ENCODE data around the gene IFI35.

IFI35 gene

GRCh38 chr17:43020789-43021740 lies 14.5 kb downstream of the IFI35 start:
- DNase-seq (ENCODE audit: low read depth in 1 of 2, low spot score in 1 of 2), result no peak

GRCh38 chr17:43021741-43022512 lies 15.3 kb downstream of the IFI35 start, which contains the start of gene VAT1:
VAT1 (minus strand) TSS chr17:43022385; CDS start chr17:43022322, 63 bp downstream.
- peak; percentile 25 to 47 for DNase-seq (ENCODE audit: low read depth in 1 of 2, low spot score in 1 of 2)

- peak; percentile 53 to 63 for DNase-seq (ENCODE audit: low read depth in 1 of 2, low spot score in 1 of 2)
These were observed 18.1 kb downstream of the IFI35 start, which contains the start of gene RND2 for GRCh38 chr17:43024407-43025289. RND2 (plus strand) TSS chr17:43025231; CDS start chr17:43025348, 117 bp downstream.

- DNase-seq (ENCODE audit: low read depth in 1 of 2, low spot score in 1 of 2), result no peak
These were observed 18.7 kb downstream of the IFI35 start for GRCh38 chr17:43025290-43025657.

DNA sequence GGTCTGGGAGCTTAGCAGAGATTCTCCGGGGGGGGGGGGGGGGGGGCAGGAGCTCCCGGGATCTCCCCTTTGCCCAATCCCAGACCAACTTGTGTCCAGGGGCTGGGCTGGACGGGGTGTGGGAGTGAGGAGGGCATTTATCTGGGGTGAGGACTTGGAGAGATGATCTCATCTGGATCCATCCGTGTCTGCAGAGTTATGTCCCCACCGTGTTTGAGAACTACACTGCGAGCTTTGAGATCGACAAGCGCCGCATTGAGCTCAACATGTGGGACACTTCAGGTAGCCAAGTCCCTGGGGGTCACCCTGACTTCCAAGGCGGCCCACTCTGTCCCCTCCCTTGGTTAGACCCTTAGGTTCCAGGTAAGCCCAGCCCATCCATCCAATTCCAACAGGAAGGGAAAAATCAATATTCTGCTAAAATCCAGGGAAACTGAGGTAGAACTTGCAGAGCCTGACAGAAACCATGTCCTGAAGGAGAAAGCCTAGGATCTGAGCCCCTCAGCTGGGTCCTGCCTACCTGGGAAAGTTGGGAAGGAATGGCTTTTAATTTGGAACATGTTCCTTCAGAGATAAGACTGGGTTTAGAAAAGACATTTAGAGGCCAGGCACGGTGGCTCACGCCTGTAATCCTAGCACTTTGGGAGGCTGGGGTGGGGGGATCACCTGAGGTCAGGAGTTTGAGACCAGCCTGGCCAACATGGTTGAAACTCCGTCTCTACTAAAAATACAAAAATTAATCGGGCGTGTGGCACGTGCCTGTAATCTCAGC lies 19.4 kb downstream of the IFI35 start:
- no peak for DNase-seq (ENCODE audit: low read depth in 1 of 2, low spot score in 1 of 2)

DNA sequence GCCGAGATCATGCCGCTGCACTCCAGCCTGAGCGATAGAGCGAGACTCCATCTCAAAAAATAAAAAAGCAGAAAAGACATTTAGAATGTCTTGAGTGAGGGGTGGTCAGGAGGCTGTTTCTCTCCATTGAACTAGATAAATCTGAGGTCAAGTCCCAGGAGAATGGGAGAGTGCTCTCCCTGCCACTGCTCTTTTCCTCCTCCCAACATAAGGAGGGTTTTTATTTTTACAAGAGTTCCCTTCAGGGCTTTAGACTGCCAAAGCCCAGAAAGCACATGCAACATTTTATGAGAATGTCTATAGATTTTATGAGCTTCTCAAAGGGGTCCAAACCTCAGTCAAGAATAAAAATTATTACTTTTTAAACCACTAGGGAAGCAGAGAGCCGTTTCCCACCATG lies 20.0 kb downstream of the IFI35 start:
- DNase-seq (ENCODE audit: low read depth in 1 of 2, low spot score in 1 of 2), result no peak

- no peak for DNase-seq (ENCODE audit: low read depth in 1 of 2, low spot score in 1 of 2)
These were observed 20.8 kb downstream of the IFI35 start for GRCh38 chr17:43027091-43028032.

DNA sequence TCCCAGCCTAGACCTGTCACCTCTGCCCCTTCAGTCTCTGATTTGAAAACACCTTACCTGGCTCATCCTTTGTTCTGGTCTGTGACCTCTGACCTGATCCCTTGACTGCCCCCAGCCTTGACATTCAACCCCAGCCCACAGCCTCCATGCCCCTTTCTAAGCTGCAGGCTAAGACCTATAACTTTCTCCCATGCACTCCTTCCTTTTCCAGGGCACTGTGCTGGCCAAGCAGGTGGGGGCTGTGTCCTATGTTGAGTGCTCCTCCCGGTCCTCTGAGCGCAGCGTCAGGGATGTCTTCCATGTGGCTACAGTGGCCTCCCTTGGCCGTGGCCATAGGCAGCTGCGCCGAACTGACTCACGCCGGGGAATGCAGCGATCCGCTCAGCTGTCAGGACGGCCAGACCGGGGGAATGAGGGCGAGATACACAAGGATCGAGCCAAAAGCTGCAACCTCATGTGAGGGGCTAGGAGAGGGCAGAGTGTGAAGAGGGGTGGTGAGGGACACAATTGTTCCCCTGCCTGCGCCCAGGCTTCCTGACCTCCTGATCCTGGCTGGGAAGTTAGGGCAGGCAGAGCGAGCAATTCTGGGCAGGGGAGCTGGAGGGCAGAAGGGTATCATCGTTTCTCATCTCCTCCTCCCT lies 21.8 kb downstream of the IFI35 start:
- no peak for DNase-seq (ENCODE audit: low read depth in 1 of 2, low spot score in 1 of 2)

GRCh38 chr17:43030137-43030767 lies 23.7 kb downstream of the IFI35 start:
- no peak for DNase-seq (ENCODE audit: low read depth in 1 of 2, low spot score in 1 of 2)

DNA sequence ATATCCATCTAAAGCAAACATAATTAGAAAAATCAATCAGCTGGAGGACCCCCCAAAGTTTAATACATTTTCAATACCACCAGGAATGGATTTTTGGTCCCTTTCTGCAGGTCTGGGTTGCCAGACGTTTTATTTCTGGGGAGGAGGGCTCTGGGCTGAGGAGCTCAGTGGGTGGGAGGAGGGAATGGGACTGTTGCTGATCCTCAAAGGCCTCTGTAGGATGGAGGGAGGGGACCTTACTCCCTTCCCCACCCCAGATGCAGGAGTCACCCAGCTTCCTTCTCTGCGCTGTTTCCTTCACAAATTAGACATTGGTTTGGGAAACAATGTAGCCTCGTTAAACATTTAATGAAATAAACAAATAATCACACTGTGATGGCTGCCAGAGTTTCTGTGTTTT lies 25.1 kb downstream of the IFI35 start:
- no peak for DNase-seq (ENCODE audit: low read depth in 1 of 2, low spot score in 1 of 2)

DNA sequence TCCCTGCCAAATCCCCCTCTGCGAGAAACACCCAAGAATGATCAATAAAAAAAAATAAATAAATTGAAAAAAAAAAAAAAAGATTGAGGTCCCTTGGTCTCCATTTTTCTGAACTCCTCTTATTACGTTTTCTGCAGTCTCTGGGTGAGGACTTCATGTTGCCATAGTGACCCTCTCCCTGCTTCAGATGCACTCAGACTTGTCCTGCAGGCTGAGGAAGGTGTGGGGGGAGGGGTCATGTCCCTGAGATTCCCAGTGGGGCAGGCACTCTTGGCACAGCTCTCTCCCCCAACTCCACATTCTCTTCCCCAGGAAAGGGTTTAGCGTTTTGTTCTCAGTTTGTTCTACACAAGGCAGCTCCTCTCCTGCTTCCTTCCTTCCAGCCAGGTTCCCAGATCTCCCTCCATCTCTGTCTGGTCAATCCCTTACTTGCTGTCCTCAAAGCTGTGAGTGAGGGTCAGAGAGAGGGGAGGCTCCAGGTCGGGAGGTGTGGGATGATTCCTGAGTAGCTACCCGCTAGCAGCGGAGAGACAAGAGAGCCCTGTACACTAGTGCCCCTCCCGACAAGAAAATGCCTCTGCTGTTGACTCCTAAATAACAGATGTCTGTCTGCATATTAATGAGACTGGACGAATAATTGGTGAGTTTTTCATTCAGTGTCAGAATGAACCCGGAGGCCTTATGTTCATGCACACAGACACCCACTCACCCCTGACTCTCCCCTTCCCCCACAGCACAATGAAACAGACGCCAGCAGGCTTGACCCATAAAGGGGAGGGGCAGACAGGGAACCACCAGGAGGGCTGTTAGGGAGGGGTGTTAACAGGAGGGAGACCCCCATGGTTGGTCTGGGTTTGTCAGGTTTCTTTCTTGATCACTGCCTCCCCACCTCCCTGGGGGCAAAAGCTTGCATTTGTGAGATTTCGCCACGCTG lies 27.6 kb downstream of the IFI35 start:
- no peak for DNase-seq (ENCODE audit: low read depth in 1 of 2, low spot score in 1 of 2)

- DNase-seq (ENCODE audit: low read depth in 1 of 2, low spot score in 1 of 2), result no peak
These were observed 28.3 kb downstream of the IFI35 start for GRCh38 chr17:43034894-43035293.

DNA sequence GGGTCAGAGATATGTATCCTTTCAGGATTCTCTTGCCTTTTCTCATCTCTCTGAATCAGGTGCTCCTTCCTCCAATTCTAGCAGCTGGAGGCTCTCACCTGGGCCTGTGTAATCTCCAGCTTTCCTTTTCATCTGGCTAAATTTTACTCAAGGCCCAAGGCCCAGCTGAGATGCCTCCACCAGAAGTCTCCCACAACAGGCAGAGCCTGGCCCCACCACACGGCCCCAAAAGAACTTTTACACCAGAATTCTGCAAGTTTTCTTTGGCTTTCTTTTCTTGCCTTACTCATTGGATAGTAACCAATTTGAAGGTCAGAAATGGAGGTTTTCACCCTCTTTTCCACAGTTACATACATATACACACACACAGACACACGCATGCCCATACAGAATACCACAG lies 33.1 kb downstream of the IFI35 start:
- no peak for DNase-seq (ENCODE audit: low read depth in 1 of 2, low spot score in 1 of 2)

DNA sequence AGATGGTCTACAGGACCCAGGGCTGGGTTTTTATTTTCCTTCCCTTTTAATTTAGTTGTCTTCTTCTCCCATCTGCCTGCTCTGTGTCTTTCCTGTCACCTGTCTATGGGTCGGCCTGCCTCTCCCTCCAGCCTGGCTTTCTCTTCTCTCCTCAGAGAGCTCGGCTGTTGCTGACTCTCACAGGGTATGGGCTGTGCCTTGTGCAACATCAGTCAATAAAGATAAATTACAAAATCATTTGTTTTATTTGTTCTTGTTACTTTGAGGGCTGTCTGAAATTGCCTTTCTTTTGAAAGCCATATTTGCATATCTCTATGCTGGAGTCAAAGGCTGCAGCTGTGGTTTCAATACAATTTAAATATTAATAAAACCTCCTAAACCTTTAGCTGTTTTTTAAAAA lies 34.1 kb downstream of the IFI35 start:
- DNase-seq (ENCODE audit: low read depth in 1 of 2, low spot score in 1 of 2), result no peak

- DNase-seq (ENCODE audit: low read depth in 1 of 2, low spot score in 1 of 2), result no peak
These were observed 35.5 kb downstream of the IFI35 start for GRCh38 chr17:43042025-43042628.

DNA sequence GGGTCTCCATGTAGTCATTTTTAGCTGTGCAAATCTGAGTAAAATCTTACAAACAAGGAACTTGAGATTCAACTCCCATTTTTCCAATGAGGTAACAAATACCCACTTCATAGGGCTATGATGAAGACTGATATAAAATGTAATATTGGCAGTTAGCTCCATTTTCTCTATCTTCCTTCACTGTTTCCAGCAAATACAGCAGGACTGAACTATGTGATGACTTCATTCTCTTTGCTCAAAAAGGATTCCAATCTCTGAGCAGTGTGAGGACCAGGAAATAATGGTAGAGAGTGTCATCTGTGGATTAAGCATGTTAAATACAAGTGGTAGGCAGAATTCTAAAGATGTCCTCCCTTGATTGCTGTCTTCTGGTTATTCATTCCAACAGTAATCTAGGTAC lies 36.7 kb downstream of the IFI35 start:
- no peak for DNase-seq (ENCODE audit: low read depth in 1 of 2, low spot score in 1 of 2)

- DNase-seq (ENCODE audit: low read depth in 1 of 2, low spot score in 1 of 2), result no peak
These were observed 37.4 kb downstream of the IFI35 start for GRCh38 chr17:43044024-43044423.
